GM21390 (cell line): ENCODE results near the gene IGF2BP1.
"Not testable (repeated sequence)": the region's sequence is repeated elsewhere in the genome, so short reads cannot be mapped to it uniquely, and the experiment has no call there.

Experiments used
- ATAC-seq: cut with Tn5 transposase; IDR thresholded peaks from one replicate; pipeline ENCODE4 v1.9.1; 2021; ENCODE audit not compliant: unreplicated experiment

IGF2BP1 gene

DNA sequence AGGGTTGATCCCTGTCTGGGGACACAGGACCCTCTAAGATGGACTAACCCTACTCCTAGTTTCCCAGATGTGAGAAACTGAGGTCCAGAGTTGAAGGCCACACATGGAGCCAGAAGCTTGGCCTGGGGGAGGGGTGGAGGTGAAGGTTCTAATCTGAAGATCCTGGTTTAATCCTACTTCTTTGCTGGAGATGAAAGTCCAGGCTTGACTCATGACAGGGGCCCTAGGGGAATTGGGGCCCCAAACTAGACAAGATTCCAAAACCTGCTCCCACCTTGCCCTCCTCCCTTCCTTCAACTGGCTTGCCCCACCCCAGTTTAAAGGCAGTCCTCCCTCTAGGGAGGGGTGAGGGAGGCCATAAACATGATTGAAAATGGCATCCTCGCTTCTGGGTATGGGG, 21.6 kb downstream of the IGF2BP1 start:
- no peak for ATAC-seq

DNA sequence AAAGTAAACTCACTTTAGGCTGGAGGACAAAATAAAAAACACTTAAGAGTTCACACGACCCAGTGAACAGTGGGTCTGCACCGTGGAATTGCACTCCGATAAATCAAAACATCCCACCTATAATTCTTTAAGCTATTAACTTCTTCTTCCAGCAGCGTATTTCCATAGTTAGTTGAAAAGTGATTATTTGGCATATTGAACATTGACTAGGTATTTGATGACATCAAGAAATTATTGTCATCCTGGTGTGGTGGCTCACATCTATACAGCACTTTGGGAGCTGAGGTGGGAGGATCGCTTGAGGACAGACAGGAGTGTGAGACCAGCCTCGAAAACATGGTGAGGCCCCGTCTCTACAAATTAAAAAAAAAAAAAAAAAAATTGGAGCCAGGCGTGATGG, 23.4 kb downstream of the IGF2BP1 start:
- ATAC-seq, result no peak

DNA sequence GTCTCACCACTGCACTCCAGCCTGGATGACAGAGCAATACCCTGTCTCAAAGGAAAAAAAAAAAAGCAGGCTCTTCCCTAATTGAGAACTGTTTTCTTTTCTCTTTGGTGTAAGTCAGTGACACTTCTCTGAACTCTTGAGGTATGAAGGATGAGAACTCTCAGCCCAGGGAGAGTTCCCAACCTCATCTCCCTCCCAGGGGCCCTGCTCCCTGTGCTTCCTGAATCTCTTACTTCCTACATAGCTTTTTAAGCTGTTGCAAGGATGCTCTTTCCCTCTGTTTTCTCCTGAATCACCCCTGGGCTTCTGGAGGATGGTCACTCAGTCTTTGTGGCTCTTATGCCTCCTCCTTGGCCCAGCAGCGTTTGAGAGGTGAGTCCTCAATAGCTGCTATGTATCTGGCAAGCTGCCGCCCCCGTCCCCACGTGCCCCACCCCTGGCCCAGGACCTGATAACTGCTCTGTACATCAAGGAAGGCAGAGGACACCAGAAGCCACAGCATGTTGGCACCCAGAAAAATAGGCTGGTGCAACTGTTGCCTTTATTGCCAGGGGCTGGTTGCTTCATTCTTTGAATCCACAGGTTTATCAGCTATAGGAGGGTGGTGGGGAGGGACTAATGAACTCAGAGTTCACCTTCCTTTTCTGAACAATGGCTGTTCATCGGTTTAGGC, 24.0 kb downstream of the IGF2BP1 start:
- ATAC-seq, result no peak

DNA sequence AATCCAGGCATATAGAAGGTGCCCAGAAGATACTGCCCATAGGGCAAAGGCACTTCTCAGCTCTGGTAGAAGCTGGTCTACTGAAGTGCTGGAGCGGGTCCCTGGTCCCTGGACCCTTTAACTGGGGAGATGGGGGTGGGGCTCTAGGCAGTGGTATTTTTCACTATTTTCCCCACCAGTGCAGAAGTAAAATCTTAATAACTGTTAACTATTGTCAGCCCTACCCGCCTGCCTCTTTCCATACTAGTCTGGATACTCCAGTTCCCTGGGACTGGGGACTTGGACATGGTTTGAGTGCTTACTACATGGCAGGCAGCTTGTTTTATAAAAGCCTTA, 24.6 kb downstream of the IGF2BP1 start:
- no peak for ATAC-seq

DNA sequence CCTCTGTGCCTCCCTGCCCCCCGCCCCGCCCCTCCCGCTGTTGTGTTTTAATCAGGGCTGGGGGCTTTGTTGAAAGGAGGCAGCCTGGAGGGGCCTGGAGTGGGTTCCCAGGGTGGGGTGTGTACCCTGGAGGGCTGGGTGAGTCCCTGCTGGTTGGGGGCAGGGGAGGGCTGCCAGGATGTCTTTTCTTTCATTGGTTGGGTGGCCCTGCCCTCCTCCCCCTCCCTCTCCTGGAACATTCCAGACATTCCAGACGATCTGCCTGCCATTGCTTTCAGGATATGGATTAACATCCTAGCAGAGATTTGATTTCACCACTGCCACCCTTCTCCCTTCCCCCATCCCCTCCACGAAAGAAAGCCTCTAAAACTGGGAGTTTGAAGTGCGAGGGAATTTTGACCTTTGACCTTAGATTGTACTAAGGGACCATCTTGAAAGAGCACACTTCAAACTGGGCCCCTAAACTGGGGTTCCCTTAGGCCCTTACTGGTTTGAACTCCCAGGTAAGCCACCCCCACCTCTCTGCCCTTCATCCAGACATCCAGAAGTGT, 25.3 kb downstream of the IGF2BP1 start:
- ATAC-seq, result no peak

- ATAC-seq, result no peak
These were observed 27.3 kb downstream of the IGF2BP1 start for GRCh38 chr17:49024523-49024922.

GRCh38 chr17:49026447-49026846, 29.3 kb downstream of the IGF2BP1 start:
- not testable (repeated sequence) for ATAC-seq

DNA sequence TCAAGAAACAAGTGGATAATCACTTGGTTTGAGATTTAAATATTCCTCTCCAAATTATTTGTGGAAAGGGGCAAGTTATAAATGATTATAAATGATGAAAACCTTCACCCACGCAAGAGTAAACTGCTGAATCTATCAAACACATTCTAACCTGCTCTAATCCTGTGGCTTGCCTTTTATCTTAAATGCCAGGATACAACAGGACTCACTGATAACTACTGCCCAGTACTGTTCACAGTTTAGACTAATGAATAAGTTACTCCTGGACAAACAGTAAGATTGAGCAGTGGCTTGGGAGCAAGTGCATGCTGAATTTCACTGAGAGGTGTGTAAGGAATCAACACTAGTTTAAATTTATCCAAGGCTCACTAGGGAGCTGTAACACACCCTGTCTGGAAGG, 31.1 kb downstream of the IGF2BP1 start:
- no peak for ATAC-seq

DNA sequence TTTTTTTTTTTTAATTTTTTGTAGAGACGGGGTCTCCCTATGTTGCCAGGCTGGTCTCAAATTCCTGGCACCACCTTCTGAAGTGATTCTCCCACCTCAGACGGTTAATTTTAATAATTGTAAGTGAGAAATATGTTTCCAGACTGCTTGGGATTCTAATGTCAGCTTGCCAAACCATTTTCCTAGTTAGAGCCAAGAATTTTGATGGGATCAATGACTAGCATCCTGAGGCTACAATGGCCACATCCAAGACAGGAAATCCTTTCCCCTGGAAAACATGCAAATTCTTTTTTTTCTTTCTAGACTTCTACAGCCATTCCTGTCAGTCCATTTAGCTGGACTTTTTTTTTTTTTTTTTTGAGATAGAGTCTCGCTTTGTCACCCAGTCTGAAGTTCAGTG, 32.6 kb downstream of the IGF2BP1 start:
- no peak for ATAC-seq

- no peak for ATAC-seq
These were observed 35.1 kb downstream of the IGF2BP1 start for GRCh38 chr17:49031965-49032928.

GRCh38 chr17:49035470-49036269, 38.5 kb downstream of the IGF2BP1 start:
- no peak for ATAC-seq

- no peak for ATAC-seq
These were observed 39.1 kb downstream of the IGF2BP1 start for GRCh38 chr17:49036270-49036626.

GRCh38 chr17:49038138-49038537, 41.0 kb downstream of the IGF2BP1 start:
- no peak for ATAC-seq

GRCh38 chr17:49038544-49038943, 41.4 kb downstream of the IGF2BP1 start:
- no peak for ATAC-seq

GRCh38 chr17:49039518-49039917, 42.3 kb downstream of the IGF2BP1 start:
- not testable (repeated sequence) for ATAC-seq

DNA sequence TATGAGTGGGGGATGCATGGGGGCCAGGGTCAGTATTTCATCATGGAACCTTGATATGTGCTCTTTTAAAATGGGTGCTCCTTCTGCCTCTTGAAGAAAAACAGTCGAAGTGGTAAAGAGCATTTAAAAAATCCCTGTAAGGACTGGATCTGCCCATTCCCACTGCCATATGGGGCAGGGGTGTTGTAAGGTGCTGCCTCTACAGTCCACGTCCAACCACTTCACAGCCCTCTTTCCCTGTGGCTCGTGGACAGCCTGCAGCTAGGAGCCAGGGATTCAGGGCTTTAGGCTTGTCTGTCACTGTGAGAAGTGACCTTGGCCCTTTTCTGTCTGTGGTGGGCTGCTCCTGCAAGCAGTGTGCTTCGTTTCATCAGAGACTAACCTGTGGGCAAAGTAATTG, 44.3 kb downstream of the IGF2BP1 start:
- ATAC-seq, result no peak

- no peak for ATAC-seq
These were observed 48.2 kb downstream of the IGF2BP1 start for GRCh38 chr17:49045376-49045775.

DNA sequence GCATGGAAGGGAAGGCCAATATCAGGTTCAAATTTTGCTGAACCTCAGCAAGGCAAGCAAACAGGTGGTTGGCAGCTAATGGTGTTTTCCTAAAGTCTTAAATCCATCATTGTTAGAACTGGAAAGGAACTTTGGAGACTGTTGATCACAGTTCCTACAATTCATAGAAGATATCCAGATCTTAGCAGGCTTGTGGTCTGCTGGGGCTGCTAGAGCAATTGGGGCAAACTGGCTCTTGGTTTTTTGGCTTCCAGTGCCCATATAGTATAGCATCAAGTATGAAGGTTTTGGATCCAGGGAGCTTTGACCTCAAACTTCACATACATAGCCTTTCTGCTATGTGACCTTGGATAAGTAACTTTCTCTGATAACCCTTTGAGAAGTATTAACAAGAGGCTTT, 49.7 kb downstream of the IGF2BP1 start:
- no peak for ATAC-seq

DNA sequence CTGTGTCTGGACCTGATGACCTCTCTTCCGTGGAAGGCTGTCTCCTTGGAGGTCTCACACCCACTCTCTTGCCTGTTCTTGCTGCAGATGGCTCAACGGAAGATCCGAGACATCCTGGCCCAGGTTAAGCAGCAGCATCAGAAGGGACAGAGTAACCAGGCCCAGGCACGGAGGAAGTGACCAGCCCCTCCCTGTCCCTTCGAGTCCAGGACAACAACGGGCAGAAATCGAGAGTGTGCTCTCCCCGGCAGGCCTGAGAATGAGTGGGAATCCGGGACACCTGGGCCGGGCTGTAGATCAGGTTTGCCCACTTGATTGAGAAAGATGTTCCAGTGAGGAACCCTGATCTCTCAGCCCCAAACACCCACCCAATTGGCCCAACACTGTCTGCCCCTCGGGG, 52.1 kb downstream of the IGF2BP1 start:
- ATAC-seq, result no peak

GRCh38 chr17:49050611-49051010, 53.4 kb downstream of the IGF2BP1 start:
- no peak for ATAC-seq

DNA sequence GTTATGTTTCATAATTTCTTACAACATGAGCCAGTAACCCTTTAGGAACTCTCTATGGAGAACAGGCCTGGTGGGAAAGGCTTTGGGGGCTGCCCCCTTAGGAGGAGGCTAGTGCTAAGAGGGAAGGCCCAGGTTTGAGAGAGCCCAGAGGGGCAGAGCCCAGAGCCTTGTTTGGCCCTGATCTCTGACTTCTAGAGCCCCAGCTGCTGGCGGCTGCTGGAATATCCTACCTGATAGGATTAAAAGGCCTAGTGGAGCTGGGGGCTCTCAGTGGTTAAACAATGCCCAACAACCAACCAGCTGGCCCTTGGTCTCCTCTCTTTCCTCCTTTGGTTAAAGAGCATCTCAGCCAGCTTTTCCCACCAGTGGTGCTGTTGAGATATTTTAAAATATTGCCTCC, 54.1 kb downstream of the IGF2BP1 start:
- ATAC-seq, result no peak
